Frontal cortex (tissue), 4 donors: ENCODE measurements around the gene RNPS1. TPM values are rescaled to one million over a fixed set of nuclear protein-coding genes. Genes with fewer than 3 reads are reported as not detected.
"Not testable (repeated sequence)": the region's sequence is repeated elsewhere in the genome, so short reads cannot be mapped to it uniquely, and the experiment has no call there.

ENCODE experiments used
- DNase-seq, 2 donors: peaks; one replicate each; pipeline ENCODE4 v3.0.0; 2012; ENCODE audit warnings: low spot score in 2 of 2
- FAIRE-seq: peaks from 2 replicates; lab custom pipeline; 2012; peaks lifted over from hg19 to GRCh38; lab: Jason Lieb, UNC
- total RNA-seq: library from RNA; depleted of rRNA; stranded (reverse); fragments of >200 nt; gene quantifications from one replicate; pipeline ENCODE4 v1.2.3, GENCODE V29; 2014
- donor health status: control.
- donor health status: control.
- donor health status: control.

The RNPS1 gene
- total RNA-seq, 1 donor from 2014 or later = 81.1 TPM

GRCh38 chr16:2266887-2267286 is 1.0 kb downstream of the RNPS1 start:
- not testable (repeated sequence) for FAIRE-seq, DNase-seq

- not testable (repeated sequence) for DNase-seq, FAIRE-seq
Observed at GRCh38 chr16:2263026-2263425, 4.9 kb downstream of the RNPS1 start.

DNA sequence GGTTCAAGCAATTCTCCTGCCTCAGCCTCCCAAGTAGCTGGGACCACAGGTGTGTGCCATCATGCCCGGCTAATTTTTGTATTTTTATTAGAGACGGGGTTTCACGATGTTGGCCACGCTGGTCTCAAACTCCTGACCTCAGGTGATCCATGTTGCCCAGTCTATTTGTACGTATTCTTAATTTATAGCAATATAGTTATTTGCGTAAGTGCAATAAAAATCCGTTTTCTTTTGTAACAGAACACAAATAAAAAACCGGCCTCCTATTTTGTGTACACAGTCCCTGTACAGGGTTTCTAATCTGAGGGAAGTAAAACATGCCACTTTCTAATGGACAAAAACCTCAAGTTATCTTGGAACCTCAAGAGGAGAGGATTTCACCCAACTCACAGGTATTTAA is 7.7 kb downstream of the RNPS1 start:
- DNase-seq = no peak
- no peak for FAIRE-seq

- not testable (repeated sequence) for FAIRE-seq, DNase-seq
Observed at GRCh38 chr16:2258530-2258929, 9.4 kb downstream of the RNPS1 start.

GRCh38 chr16:2257726-2258125 is 10.2 kb downstream of the RNPS1 start:
- no peak for FAIRE-seq
- peak in 1 of 2 donors; percentile 3 for DNase-seq

DNA sequence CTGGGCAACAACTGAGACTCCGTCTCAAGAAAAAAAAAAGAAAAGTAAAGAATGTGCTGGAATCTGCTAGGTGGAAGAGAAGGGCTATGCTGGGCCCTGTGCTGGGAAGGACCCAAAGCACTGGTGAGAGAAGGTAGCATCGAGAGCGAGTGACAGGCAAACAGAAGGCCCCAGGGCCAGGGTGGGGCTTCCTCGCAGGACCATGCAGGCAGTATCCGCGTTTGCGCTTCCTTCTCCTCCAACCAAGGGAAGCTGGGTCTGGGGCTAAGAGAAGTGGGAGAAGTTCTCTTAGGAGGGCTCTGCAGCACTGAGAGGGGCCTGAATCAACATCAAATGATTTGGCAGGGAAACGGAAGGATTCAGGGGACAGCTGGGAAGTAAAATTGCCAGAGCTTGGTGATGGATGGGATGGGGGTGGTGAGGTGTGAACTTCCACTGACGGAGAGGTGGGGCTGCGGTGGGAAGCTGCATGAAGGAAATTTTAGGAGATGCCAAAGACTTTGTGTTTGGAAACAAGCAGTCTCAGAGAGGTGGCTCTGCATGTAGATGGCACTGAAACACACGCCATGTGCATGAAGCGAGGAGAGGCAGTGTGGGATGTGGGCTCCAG is 11.3 kb downstream of the RNPS1 start:
- DNase-seq (no peak), FAIRE-seq (no peak)

DNA sequence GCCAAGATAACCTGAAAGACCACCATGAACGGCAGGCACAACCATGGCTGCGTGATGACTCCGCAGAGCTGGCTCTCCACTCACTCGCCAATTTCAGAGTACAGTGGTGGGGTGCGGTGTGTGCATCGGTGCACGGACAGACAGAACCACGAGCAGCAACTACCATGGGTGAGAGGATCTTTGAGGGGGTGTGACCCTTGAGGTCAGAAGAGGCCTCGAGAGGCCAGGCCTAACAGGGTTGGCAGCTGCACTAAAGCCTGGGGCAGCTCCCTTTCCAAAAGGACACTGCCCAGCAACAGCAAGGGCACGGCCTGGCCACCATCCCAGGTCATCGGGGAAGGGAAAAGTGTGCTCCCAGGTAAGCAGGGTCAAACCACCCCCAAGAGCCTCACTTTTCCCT is 14.6 kb downstream of the RNPS1 start:
- FAIRE-seq = no peak
- no peak for DNase-seq

DNA sequence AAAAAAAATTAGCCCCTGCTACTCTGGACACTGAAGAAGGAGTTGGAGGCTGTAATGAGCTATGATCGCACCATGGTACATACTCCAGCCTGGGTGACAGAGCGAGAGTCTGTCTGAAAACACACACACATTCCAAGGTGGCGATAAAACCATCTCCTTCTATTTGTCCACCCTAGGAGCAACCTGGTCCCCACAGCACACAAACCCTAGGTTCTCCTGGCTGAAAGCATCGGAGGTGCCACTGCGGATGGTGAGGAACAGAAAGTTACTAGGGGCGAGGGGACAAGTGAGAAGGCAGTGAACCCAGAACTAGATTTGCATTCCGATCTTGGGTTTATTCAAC is 15.1 kb downstream of the RNPS1 start:
- DNase-seq (no peak), FAIRE-seq (no peak)

- FAIRE-seq (no peak), DNase-seq (peak; percentile 100)
Observed at GRCh38 chr16:2251296-2252111, 16.4 kb downstream of the RNPS1 start, which contains the start of gene ECI1. Gene ECI1, minus strand, starts transcription at chr16:2251587. Its CDS starts 21 bp downstream, at chr16:2251566.

GRCh38 chr16:2250652-2251295 is 17.2 kb downstream of the RNPS1 start:
- FAIRE-seq (no peak), DNase-seq (no peak)

DNA sequence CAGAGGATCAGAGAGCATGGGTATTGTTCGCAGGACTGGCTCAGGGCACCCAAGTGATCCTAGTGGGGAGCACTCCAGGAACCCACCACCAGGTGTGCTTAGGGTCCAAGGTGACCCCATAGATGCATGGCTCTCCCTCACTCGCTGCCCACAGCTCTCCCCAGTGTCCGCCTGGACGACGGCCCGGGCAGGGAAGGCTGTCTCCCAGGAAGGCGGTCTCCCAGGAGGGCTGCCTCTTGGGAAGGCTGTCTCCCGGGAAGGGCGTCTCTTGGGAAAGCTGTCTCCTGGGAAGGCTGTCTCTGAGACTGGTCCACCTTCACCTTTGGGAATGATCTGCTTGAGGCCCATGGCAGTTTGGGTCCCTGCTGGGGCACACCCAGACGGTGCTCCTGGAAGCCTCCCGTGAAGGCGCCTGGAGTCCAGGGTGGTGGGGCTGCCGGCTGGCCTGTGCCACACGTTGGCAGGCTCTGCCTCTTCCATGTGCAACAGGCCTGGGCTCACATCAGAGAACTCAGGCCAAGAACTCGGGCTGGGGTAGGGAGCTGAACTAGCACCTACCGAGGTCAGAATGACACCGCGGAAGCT is 21.5 kb downstream of the RNPS1 start:
- FAIRE-seq (no peak), DNase-seq (no peak)

DNA sequence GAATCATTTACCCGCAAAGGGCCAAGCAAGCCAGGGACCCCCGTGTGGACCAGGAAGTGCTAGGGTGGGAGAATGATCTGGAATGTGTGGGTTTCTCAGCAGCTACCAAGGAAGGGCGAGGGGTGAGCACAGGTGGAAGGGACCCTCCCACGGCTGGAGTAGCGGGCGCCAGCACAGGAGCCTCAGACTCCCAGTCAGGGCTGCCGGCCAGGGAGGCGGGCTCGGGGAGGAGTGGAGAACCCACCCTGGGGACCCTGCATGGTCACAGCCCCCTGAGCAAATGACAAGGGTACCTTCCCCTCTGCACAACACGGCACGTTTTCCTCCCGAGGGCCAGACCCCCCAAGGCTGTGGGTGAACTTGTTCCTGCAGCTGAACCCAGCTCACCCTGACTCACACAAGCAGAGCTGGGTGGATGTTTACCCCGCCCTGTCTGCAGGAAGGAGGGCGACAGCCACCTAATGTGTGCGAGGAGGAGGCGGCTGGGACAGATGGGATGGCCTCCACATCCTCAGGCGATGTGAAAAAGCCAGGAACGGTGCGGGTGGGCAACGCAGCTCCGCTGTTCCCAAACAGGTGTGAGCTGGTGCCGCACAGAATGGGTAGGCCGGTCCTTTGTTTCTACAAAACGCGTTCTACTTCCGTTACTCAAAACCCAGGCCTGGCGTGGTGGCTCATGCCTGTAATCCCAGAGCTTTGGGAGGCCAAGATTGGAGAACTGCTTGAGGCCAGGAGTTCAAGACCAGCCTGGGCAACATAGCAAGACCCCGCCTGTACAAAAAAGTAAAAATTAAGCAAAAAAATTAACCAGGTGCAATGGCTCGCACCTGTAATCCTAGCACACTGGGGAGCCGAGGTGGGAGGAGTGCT is 22.8 kb downstream of the RNPS1 start:
- peak in 1 of 2 donors; percentile 14 for DNase-seq
- no peak for FAIRE-seq

DNA sequence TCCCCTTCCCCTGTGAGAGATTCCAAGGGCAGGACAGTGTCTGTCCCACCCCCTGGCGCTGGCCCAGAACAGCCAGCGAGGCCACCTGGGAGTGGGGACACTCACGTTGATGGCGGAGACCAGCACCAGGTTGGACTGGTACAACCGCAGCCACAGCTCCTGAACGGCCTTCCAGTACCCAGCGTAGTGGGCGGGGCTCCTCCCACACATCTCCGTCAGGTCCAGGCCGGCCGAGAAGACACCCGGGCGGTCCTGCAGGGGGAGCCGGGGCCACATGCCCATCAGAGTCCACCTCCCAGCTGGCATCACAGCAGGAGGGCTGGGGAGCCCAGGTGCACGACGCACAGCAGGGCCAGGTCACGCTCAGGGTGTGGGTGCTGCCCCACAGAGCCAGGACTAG is 23.6 kb downstream of the RNPS1 start:
- FAIRE-seq (no peak), DNase-seq (no peak)

GRCh38 chr16:2243781-2244180 is 24.1 kb downstream of the RNPS1 start:
- FAIRE-seq (no peak), DNase-seq (peak in 1 of 2 donors; percentile 12)

DNA sequence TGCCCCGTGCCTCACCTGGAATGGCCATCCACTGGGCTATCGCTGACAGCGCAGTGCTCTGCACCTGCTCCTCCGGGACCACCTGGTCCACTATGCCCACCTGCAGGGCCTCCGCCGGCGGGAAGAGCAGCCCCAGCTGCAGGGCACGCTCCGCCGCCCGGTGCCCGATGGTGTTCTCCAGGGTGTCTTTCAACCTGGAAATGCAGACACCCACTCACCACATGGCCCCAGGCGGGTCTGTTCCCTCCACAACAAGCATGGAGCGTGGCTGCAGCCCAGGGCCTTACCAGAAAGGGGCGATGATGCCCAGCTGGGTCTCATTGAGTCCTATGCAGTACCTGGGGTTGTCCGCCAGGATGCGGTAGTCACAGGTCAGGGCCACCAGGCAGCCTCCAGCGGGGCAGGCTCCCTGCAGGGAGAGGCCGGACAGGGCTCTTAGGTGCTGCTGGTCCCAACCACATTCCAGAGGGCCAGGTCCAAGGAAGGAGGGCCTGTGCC is 24.8 kb downstream of the RNPS1 start:
- DNase-seq = peak in 1 of 2 donors; percentile 18

GRCh38 chr16:2242598-2242997 is 25.3 kb downstream of the RNPS1 start:
- no peak for FAIRE-seq
- peak in 1 of 2 donors; percentile 34 for DNase-seq

More for the DNA sequence above, 24.8 kb downstream of the RNPS1 start:
- FAIRE-seq = no peak

DNA sequence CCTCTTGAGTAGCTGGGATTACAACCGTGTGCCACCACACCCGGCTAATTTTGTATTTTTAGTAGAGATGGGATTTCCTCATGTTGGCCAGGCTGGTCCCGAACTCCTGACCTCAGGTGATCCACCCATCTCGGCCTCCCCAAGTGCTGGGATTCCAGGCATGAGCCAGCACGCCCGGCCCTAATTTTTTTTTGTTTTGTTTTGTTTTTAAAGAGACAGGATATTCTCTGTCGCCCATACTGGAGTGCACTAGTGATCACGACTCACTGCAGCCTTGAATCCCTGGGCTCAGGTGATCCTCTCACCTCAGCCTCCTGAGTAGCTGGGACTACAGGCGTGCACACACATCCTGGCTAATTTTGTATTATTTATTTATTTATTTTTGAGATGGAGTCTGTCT is 27.6 kb downstream of the RNPS1 start:
- FAIRE-seq, DNase-seq: not testable (repeated sequence)

DNA sequence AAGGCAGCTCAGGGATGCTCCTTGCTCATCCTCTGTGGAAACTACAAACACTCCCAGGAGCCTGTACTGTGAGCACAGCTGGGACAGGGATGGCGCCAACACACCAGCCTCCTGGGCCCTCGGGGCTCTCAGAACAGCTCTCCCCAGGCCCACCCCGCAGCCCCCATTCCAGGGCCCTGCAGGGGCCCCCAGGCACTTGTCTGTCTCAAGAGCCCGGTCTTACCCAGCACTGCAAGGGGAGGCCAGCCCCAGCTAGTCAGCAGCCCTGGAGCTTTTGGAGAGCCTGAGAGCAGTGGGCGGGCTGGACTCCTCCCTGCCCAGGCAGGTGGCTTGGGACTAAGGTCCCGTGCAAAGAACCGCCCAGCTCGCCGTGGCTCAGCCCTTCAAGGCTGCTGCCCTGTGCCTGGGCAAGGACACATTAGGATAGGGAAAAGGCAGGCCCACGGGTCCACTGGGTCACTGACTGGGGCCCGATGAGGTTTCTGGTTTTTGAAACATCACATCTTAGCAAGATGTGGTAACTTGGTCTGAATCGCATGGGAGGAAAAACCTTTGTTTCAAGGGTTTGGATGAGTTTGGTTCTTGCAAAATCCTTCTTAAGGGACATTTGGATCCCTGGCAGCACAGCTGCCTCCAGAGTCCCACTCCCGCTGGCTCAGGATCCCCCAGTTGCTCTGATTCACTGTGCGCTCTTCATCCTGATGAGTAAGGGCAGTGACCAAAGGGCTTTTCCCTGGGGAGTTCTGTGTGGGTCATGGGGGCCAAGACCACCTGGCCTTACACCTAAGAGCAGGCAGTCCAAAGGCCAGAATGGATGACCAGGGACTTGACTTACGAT is 28.9 kb downstream of the RNPS1 start:
- peak in 1 of 2 donors; percentile 20 for DNase-seq

More for the DNA sequence above, 28.9 kb downstream of the RNPS1 start:
- no peak for FAIRE-seq
